Measurements from ENCODE around the gene PDCD1. TPM values are rescaled to one million over a fixed set of nuclear protein-coding genes. Genes with fewer than 3 reads are reported as not detected.

PDCD1 gene
- total RNA-seq, 1 experiment from 2014 or later: 0.22 TPM

DNA sequence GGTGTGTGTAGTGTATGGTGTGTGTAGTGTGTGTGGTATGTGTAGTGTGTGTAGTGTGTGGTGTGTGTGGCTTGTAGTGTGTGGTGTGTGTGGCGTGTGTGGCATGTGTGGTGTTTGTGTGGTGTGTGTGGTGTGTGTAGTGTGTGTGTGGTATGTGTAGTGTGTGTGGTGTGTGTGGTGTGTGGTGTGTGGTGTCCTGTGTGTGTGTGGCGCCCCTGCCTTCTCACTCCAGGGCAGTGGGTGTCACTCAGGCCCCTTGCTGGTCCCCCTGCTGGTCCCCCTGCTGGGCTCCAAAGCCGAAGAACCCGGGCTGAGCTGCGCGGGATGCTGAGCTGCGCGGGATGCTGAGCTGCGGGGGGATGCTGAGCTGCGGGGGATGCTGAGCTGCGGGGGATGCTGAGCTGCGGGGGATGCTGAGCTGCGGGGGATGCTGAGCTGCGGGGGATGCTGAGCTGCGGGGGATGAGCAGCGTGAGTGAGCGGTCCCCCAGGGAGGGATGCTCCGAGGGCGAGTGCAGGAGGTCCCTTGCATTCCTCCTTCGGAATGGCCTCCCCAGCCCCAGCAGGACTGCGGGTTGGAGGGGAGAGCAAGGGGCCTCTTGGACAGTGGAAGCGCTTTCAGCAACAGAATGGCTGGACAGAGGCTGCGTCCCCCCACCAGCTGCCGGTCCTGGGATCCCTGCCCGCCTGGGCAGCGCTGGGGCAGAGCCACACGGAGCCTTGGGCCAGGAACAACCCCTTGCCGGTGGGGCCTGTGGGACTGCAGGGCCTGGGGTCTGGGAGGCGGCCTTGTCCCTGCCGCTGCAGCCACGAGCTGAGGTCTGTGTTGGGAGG is 7.5 kb upstream of the PDCD1 start:
- H4K20me1 ChIP-seq (ENCODE audit: insufficient read depth): no peaks in the 10 kb centered on the region
- intact Hi-C loops (cut with micrococcal nuclease): no loop called here
- H3K36me3 ChIP-seq (ENCODE audit: control insufficient read depth in 1 of 2, insufficient read depth in 2 of 2, low read length in 2 of 2): no peaks in the 10 kb centered on the region
- no peaks in the 10 kb centered on the region for H3K9me2 ChIP-seq (ENCODE audit: insufficient read depth)
- peaks cover 0 to 9% of the 10 kb centered on the region in 2 experiments; a peak in 1 of 4 replicates for H3K9me3 ChIP-seq (ENCODE audit: control insufficient read depth in 1 of 2, insufficient read depth in 1 of 2, low read depth in 1 of 2, low read length in 2 of 2)
- H3K9ac ChIP-seq (ENCODE audit: low read length): no peak overlapping the region
- H3K27ac ChIP-seq (ENCODE audit: low read depth, low read length): no peak overlapping the region; the same call in 1 of the 2 replicates
- no peak overlapping the region for H3K4me2 ChIP-seq (ENCODE audit: low read length)
- CTCF ChIA-PET: no interaction called here
- TF ChIP-seq YY1 (IDR thresholded peaks at IDR 0.05; ENCODE audit: extremely low read depth, insufficient replicate concordance, low read depth, low read length): no peak
- TF ChIP-seq FOSL1 (IDR thresholded peaks at IDR 0.05; ENCODE audit: low read depth): no peak
- no peak for TF ChIP-seq SRF (IDR thresholded peaks at IDR 0.05; ENCODE audit: low read depth)
- TF ChIP-seq JUND (IDR thresholded peaks at IDR 0.05): no peak
- TF ChIP-seq TCF7L2 (IDR thresholded peaks at IDR 0.05; ENCODE audit: borderline replicate concordance, extremely low read depth, insufficient read depth, insufficient read length): no peak
- H3K27me3 ChIP-seq (ENCODE audit: insufficient read depth, low read length): no peaks in the 10 kb centered on the region
- no peak for DNase-seq (ENCODE audit: low read depth, low spot score)
- H2AFZ ChIP-seq (ENCODE audit: low read depth, low read length, poor library complexity, severe bottlenecking): no peak overlapping the region
- POLR2A ChIA-PET: no interaction called here
- RAD21 ChIA-PET (ENCODE audit: low non-redundant PET in 1 of 2, low total read pairs in 2 of 2, uncharacterized antibody in 2 of 2, unreplicated experiment in 2 of 2): no interaction called here
- no TSS peak for BruUV-seq (replicated peaks)
- ATAC-seq: no peak; the same call in 1 of the 2 replicates
- no peaks in the 10 kb centered on the region for H3K4me1 ChIP-seq (ENCODE audit: control insufficient read depth in 1 of 2, insufficient read depth in 2 of 2, low read length in 2 of 2)
- H3K79me2 ChIP-seq (ENCODE audit: insufficient read depth, low read length): no peaks in the 10 kb centered on the region
- no peak overlapping the region for H3K4me3 ChIP-seq (replicated peaks in 1 of 2; ENCODE audit: low read depth in 1 of 2, low read length in 2 of 2)

- BruUV-seq (replicated peaks): no TSS peak
- no peak for ATAC-seq
- POLR2A ChIA-PET: no interaction called here
- TF ChIP-seq TCF7L2 (IDR thresholded peaks at IDR 0.05; ENCODE audit: borderline replicate concordance, extremely low read depth, insufficient read depth, insufficient read length) (no peak), CEBPB (IDR thresholded peaks at IDR 0.05; ENCODE audit: low read depth) (no peak), SIN3A (IDR thresholded peaks at IDR 0.05; ENCODE audit: low read depth) (no peak), REST (IDR thresholded peaks at IDR 0.05; ENCODE audit: low read depth) (no peak), ATF3 (IDR thresholded peaks at IDR 0.05) (no peak), ZBTB33 (IDR thresholded peaks at IDR 0.05; ENCODE audit: extremely low read depth, insufficient replicate concordance, low read length) (no peak), RAD21 (IDR thresholded peaks at IDR 0.05; ENCODE audit: low read depth) (no peak)
Measured at GRCh38 chr2:241865416-241865956, 6.8 kb upstream of the PDCD1 start.

More at GRCh38 chr2:241865416-241865956, 6.8 kb upstream of the PDCD1 start:
- H4K20me1 ChIP-seq (ENCODE audit: insufficient read depth): no peaks in the 10 kb centered on the region
- no peaks in the 10 kb centered on the region for H3K9me2 ChIP-seq (ENCODE audit: insufficient read depth)
- H3K4me3 ChIP-seq (replicated peaks in 1 of 2; ENCODE audit: low read depth in 1 of 2, low read length in 2 of 2): no peak overlapping the region
- DNase-seq (ENCODE audit: low read depth, low spot score): no peak
- no peaks in the 10 kb centered on the region for H3K27me3 ChIP-seq (ENCODE audit: insufficient read depth, low read length)
- H2AFZ ChIP-seq (ENCODE audit: low read depth, low read length, poor library complexity, severe bottlenecking): no peak overlapping the region
- H3K4me1 ChIP-seq (ENCODE audit: control insufficient read depth in 1 of 2, insufficient read depth in 2 of 2, low read length in 2 of 2): no peaks in the 10 kb centered on the region
- no peaks in the 10 kb centered on the region for H3K36me3 ChIP-seq (ENCODE audit: control insufficient read depth in 1 of 2, insufficient read depth in 2 of 2, low read length in 2 of 2)
- H3K4me2 ChIP-seq (ENCODE audit: low read length): no peak overlapping the region
- no peak overlapping the region; the same call in 1 of the 2 replicates for H3K27ac ChIP-seq (ENCODE audit: low read depth, low read length)
- no peaks in the 10 kb centered on the region for H3K79me2 ChIP-seq (ENCODE audit: insufficient read depth, low read length)
- ChIA-PET CTCF (no interaction called here), RAD21 (ENCODE audit: low non-redundant PET in 1 of 2, low total read pairs in 2 of 2, uncharacterized antibody in 2 of 2, unreplicated experiment in 2 of 2) (no interaction called here)
- H3K9me3 ChIP-seq (ENCODE audit: control insufficient read depth in 1 of 2, insufficient read depth in 1 of 2, low read depth in 1 of 2, low read length in 2 of 2): peaks cover 0 to 9% of the 10 kb centered on the region in 2 experiments; a peak in 1 of 4 replicates
- intact Hi-C loops (cut with micrococcal nuclease): no loop called here
- no peak overlapping the region for H3K9ac ChIP-seq (ENCODE audit: low read length)

Measured in HCT116 (cell line).